ENCODE data around the gene KY. TPM values are rescaled to one million over a fixed set of nuclear protein-coding genes. Genes with fewer than 3 reads are reported as not detected.

KY gene
- total RNA-seq, 1 donor from 2014 or later: 12.1 TPM

DNA sequence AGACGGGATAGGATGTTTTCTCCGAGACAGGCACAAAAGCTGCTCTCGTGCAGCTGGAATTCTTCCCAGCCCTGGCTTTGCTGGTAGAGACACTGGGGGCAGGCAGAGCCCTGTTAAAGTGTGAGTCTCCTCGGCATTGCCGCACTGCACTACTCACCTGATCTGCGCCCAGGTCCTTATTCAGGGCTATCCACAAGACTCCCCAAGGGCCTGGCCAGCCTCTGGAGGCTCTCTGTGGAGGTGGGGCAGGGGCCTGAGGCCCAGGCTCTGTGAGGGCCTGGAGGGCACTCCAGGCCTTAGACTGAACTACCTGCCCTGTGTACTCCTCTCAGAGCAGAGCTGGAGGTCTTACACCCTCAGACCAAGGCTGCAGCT is 48.4 kb downstream of the KY start:
- H3K9me3 ChIP-seq (replicated peaks): no peaks in the 10 kb centered on the region
- no peak overlapping the region for H3K27ac ChIP-seq (replicated peaks)
- H3K4me3 ChIP-seq: no peak overlapping the region
- H3K27me3 ChIP-seq (ENCODE audit: low read depth): no peaks in the 10 kb centered on the region
- H3K4me1 ChIP-seq: peaks cover 19% of the 10 kb centered on the region
- DNase-seq: no peak
- TF ChIP-seq, protein P1, sequence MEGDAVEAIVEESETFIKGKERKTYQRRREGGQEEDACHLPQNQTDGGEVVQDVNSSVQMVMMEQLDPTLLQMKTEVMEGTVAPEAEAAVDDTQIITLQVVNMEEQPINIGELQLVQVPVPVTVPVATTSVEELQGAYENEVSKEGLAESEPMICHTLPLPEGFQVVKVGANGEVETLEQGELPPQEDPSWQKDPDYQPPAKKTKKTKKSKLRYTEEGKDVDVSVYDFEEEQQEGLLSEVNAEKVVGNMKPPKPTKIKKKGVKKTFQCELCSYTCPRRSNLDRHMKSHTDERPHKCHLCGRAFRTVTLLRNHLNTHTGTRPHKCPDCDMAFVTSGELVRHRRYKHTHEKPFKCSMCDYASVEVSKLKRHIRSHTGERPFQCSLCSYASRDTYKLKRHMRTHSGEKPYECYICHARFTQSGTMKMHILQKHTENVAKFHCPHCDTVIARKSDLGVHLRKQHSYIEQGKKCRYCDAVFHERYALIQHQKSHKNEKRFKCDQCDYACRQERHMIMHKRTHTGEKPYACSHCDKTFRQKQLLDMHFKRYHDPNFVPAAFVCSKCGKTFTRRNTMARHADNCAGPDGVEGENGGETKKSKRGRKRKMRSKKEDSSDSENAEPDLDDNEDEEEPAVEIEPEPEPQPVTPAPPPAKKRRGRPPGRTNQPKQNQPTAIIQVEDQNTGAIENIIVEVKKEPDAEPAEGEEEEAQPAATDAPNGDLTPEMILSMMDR (IDR thresholded peaks at IDR 0.05; ENCODE audit: borderline replicate concordance): no peak
- intact Hi-C loops (cut with micrococcal nuclease): loop anchor here (10.0 kb wide), 1 partner anchor 1292 kb away; no protein-coding TSS in a partner anchor
- no peaks in the 10 kb centered on the region for H3K36me3 ChIP-seq

DNA sequence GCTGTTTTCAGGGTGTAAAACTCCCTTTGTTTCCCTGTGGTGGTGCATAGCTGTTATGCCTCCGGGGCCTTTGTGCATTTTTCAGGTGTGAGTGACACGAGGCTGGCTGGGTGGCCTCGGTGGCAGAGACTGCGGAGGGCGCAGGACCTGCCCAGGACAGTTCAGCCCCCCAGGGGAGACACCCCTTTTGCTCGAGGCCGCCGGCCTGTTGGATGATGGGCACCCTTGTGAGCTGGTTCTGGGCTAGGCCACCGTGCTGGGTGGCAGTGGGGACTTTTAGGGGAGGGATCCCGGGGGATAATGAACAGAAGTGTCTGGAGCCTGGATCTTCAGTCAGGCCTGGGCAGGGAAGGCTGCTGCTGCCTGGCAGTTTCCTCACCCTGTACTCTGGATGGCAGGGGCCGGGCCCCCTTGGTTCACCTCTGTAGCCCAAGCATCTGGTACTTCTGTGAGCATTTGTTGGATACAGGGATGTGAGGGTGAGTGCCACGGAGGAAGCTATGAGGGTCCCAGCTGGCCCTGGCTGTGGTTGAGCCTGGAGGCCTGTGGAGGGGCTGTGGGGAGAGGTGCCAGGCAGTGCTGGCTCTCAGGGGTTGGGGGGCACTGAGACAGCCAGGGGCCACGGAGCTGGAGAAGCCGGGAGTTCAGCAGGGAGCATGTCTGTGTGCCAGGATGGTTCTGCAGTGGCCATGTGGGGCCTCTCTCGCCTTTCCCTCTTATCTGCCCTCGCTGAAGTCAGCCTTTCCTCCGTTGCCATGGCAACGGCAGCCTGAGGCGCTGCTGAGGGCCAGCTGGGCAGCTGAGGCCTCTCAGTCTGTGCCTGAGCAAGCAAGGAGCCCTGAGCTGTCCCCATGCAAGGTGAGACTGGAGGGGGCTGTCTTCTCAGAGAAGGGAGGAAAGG is 49.0 kb downstream of the KY start:
- intact Hi-C loops (cut with micrococcal nuclease): loop anchor here (10.0 kb wide), 1 partner anchor 1293 kb away; no protein-coding TSS in a partner anchor
- Histone ChIP-seq H3K4me3 (no peak overlapping the region), H3K27me3 (ENCODE audit: low read depth) (no peaks in the 10 kb centered on the region), H3K9me3 (replicated peaks) (no peaks in the 10 kb centered on the region), H3K36me3 (no peaks in the 10 kb centered on the region), H3K4me1 (peaks cover 13% of the 10 kb centered on the region), H3K27ac (replicated peaks) (no peak overlapping the region)
- no peak for DNase-seq
- TF ChIP-seq, protein P1 (IDR thresholded peaks at IDR 0.05; ENCODE audit: borderline replicate concordance): no peak

DNA sequence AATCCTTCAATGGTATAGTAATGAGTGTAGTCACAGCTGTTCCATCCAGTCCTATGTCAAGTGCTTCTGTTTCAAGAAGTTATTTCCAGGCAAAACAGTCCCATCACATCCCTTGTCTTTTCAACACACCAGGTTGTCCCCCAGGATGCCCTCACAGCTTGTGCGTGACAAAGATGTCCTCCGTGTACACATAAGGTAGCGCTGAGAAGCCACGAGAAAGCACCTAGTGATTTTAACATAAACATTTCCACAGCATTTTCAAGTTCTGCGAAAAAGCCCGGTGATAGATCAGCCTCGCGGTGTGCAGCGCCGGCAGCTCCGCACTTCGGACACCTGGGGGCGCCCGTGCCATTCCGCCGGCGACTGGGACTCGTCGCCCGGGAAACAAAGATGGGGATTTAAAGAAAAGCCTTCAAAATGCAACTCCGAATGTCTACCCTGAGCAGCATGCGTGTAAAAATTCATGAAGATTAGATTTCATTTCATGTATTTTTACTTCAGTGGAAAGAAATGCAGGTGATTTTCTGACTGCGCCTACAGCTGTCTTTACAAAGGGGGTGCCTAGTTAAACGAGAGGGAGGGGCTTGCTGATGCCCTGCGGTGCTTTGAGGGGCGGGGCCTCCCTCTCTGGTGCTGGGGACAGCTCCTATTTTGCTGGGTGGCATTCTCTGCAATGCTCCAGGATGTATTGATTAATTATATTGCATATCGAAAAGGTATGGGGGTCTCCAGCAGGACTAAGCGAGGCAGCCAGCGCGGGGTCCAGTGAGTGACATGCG is 49.9 kb downstream of the KY start:
- Histone ChIP-seq H3K9me3 (replicated peaks) (no peaks in the 10 kb centered on the region), H3K36me3 (no peaks in the 10 kb centered on the region), H3K27me3 (ENCODE audit: low read depth) (no peaks in the 10 kb centered on the region), H3K4me3 (no peak overlapping the region), H3K27ac (replicated peaks) (no peak overlapping the region), H3K4me1 (peaks cover 7% of the 10 kb centered on the region)
- TF ChIP-seq, protein P1 (IDR thresholded peaks at IDR 0.05; ENCODE audit: borderline replicate concordance): peak; percentile 98
- DNase-seq: peak; percentile 49
- intact Hi-C loops (cut with micrococcal nuclease): loop anchor here (10.0 kb wide), 1 partner anchor 1294 kb away; no protein-coding TSS in a partner anchor

DNA sequence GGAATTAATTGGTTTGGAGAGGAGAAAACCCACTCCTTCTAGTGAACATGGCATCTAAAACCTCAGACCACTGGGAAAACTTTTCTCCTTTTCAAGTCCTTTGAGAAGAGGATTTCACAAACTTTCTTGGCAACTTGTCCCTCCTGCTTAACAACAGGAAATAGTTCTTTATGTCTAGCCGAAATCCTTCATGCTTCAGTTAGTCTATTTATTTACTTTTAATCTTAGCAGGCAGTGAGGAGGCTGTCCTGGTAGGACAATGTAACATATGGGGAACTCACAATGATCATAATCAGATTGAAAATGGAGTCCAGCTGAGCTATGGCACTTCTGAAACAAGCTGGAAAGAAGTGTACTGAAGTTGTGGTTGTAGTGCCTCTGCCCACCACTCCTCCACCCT is 50.6 kb downstream of the KY start:
- intact Hi-C loops (cut with micrococcal nuclease): loop anchor here (10.0 kb wide), 1 partner anchor 1295 kb away; no protein-coding TSS in a partner anchor
- Histone ChIP-seq H3K36me3 (no peaks in the 10 kb centered on the region), H3K9me3 (replicated peaks) (no peaks in the 10 kb centered on the region), H3K27me3 (ENCODE audit: low read depth) (no peaks in the 10 kb centered on the region), H3K4me1 (peaks cover 7% of the 10 kb centered on the region), H3K4me3 (no peak overlapping the region), H3K27ac (replicated peaks) (no peak overlapping the region)
- no peak for DNase-seq
- TF ChIP-seq, protein P1 (IDR thresholded peaks at IDR 0.05; ENCODE audit: borderline replicate concordance): no peak

DNA sequence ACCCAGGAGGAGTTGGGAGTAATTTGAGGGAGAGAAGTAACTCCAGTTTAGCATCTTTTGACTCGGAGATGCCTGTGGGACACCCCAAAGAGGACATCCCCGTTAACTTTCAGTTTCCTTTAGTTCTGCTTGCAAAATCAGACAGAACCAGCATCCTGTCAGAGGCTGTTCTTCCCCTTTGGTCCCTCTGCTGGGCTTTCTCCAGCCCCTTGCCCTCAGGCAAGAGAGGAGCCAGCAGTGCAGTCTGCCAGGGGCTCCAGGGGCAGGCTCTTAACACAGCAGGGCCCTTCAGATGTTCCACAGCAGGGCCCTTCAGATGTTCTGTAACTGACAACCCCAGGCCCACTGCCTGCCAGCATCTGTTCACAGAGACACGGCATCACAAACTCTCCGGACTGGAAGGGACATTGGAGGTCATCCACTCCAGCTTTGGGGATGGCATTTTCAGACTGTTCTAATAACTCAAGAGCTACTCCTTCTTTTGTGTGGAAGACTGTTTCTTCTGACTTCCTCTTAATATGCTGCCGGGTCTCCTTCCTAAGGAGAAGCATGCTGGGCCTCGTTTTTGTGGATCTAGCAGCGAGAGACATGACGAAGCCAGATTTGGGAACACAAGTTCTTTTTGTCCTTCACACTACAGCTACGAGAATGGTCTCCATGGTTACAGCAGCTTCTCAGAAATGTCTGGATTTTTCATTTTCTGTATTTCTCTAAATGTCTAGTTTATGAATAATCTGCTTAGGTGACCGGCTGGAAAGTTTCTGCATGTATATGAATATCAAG is 51.9 kb downstream of the KY start:
- no peak overlapping the region for H3K4me3 ChIP-seq
- H3K4me1 ChIP-seq: peaks cover 7% of the 10 kb centered on the region
- intact Hi-C loops (cut with micrococcal nuclease): no loop called here
- DNase-seq: no peak
- TF ChIP-seq, protein P1 (IDR thresholded peaks at IDR 0.05; ENCODE audit: borderline replicate concordance): no peak
- H3K27ac ChIP-seq (replicated peaks): no peak overlapping the region
- no peaks in the 10 kb centered on the region for H3K9me3 ChIP-seq (replicated peaks)
- no peaks in the 10 kb centered on the region for H3K27me3 ChIP-seq (ENCODE audit: low read depth)
- no peaks in the 10 kb centered on the region for H3K36me3 ChIP-seq

Data from left ventricle myocardium inferior (tissue), 1 donor.